ENCODE data around the gene DIDO1.
A peak's percentile ranks its signal among the peaks of the same experiment; 100 is the strongest.
"Not testable (repeated sequence)": the region's sequence is repeated elsewhere in the genome, so short reads cannot be mapped to it uniquely, and the experiment has no call there.

Gene DIDO1

GRCh38 chr20:62880935-62881661 is 45.2 kb downstream of the DIDO1 start:
- DNase-seq (no peak), ATAC-seq (replicated peaks) (no peak)
- no peak overlapping the region for H3K4me3 Mint-ChIP-seq
- peaks cover under 1% of the 10 kb centered on the region in 2 donors for H3K4me1 Mint-ChIP-seq (ENCODE audit: low read depth in 2 of 2)
- H3K27ac Mint-ChIP-seq: no peak overlapping the region
- H3K9me3 Mint-ChIP-seq: no peaks in the 10 kb centered on the region
- peaks cover 7% of the 10 kb centered on the region for H3K36me3 Mint-ChIP-seq (ENCODE audit: insufficient read depth)
- no peaks in the 10 kb centered on the region for H3K27me3 Mint-ChIP-seq

GRCh38 chr20:62880147-62880934 is 46.0 kb downstream of the DIDO1 start:
- Mint-ChIP-seq H3K4me1 (ENCODE audit: low read depth in 2 of 2) (peaks cover 5% of the 10 kb centered on the region in 2 donors), H3K36me3 (ENCODE audit: insufficient read depth) (peaks cover 10% of the 10 kb centered on the region), H3K4me3 (no peak overlapping the region), H3K27ac (no peak overlapping the region), H3K9me3 (no peaks in the 10 kb centered on the region), H3K27me3 (no peaks in the 10 kb centered on the region)
- ATAC-seq (replicated peaks) (no peak), DNase-seq (no peak)

GRCh38 chr20:62879275-62880146 is 46.8 kb downstream of the DIDO1 start:
- Mint-ChIP-seq H3K27ac (no peak overlapping the region), H3K4me1 (ENCODE audit: low read depth in 2 of 2) (peaks cover 7% of the 10 kb centered on the region in 2 donors)

GRCh38 chr20:62878244-62879038 is 47.9 kb downstream of the DIDO1 start:
- H3K36me3 Mint-ChIP-seq (ENCODE audit: insufficient read depth): peaks cover 8% of the 10 kb centered on the region

More at GRCh38 chr20:62879275-62880146, 46.8 kb downstream of the DIDO1 start:
- peaks cover 12% of the 10 kb centered on the region for H3K36me3 Mint-ChIP-seq (ENCODE audit: insufficient read depth)
- no peaks in the 10 kb centered on the region for H3K27me3 Mint-ChIP-seq
- DNase-seq (no peak), ATAC-seq (replicated peaks) (no peak)
- no peaks in the 10 kb centered on the region for H3K9me3 Mint-ChIP-seq
- no peak overlapping the region for H3K4me3 Mint-ChIP-seq

GRCh38 chr20:62876902-62877816 is 49.1 kb downstream of the DIDO1 start:
- Mint-ChIP-seq H3K4me3 (no peak overlapping the region), H3K36me3 (ENCODE audit: insufficient read depth) (peaks cover 8% of the 10 kb centered on the region)
- DNase-seq: no peak

More at GRCh38 chr20:62878244-62879038, 47.9 kb downstream of the DIDO1 start:
- DNase-seq: no peak
- no peak overlapping the region for H3K4me3 Mint-ChIP-seq
- no peaks in the 10 kb centered on the region for H3K27me3 Mint-ChIP-seq
- H3K9me3 Mint-ChIP-seq: no peaks in the 10 kb centered on the region
- ATAC-seq (replicated peaks): no peak
- peaks cover 13 to 14% of the 10 kb centered on the region in 2 donors for H3K4me1 Mint-ChIP-seq (ENCODE audit: low read depth in 2 of 2)
- H3K27ac Mint-ChIP-seq: no peak overlapping the region

GRCh38 chr20:62876501-62876901 is 49.8 kb downstream of the DIDO1 start:
- DNase-seq (no peak), ATAC-seq (replicated peaks) (no peak)
- H3K9me3 Mint-ChIP-seq: no peaks in the 10 kb centered on the region
- H3K4me3 Mint-ChIP-seq: no peak overlapping the region
- no peak overlapping the region for H3K27ac Mint-ChIP-seq
- H3K27me3 Mint-ChIP-seq: peaks cover 5 to 11% of the 10 kb centered on the region in 2 donors
- peaks cover 13 to 14% of the 10 kb centered on the region in 2 donors for H3K4me1 Mint-ChIP-seq (ENCODE audit: low read depth in 2 of 2)
- H3K36me3 Mint-ChIP-seq (ENCODE audit: insufficient read depth): peaks cover 8% of the 10 kb centered on the region

More at GRCh38 chr20:62876902-62877816, 49.1 kb downstream of the DIDO1 start:
- no peak for ATAC-seq (replicated peaks)
- Mint-ChIP-seq H3K27ac (peak overlapping the region in 1 of 2 donors; percentile 10), H3K27me3 (peaks cover 5 to 11% of the 10 kb centered on the region in 2 donors), H3K9me3 (no peaks in the 10 kb centered on the region), H3K4me1 (ENCODE audit: low read depth in 2 of 2) (peaks cover 13 to 14% of the 10 kb centered on the region in 2 donors)

GRCh38 chr20:62875419-62876361 is 50.6 kb downstream of the DIDO1 start:
- peaks cover 13 to 14% of the 10 kb centered on the region in 2 donors for H3K4me1 Mint-ChIP-seq (ENCODE audit: low read depth in 2 of 2)
- ATAC-seq (replicated peaks) (no peak), DNase-seq (no peak)
- peaks cover 8 to 11% of the 10 kb centered on the region in 2 donors for H3K27me3 Mint-ChIP-seq
- no peaks in the 10 kb centered on the region for H3K9me3 Mint-ChIP-seq
- H3K36me3 Mint-ChIP-seq (ENCODE audit: insufficient read depth): peaks cover 8% of the 10 kb centered on the region
- H3K27ac Mint-ChIP-seq: peak overlapping the region in 1 of 2 donors; percentile 81
- peak overlapping the region in 1 of 2 donors; percentile 23 for H3K4me3 Mint-ChIP-seq

GRCh38 chr20:62874964-62875344 is 51.4 kb downstream of the DIDO1 start:
- ATAC-seq (replicated peaks) (no peak), DNase-seq (no peak)
- H3K4me3 Mint-ChIP-seq: no peak overlapping the region
- H3K9me3 Mint-ChIP-seq: no peaks in the 10 kb centered on the region
- H3K27ac Mint-ChIP-seq: peak overlapping the region in 1 of 2 donors; percentile 28
- H3K4me1 Mint-ChIP-seq (ENCODE audit: low read depth in 2 of 2): peaks cover 13 to 14% of the 10 kb centered on the region in 2 donors
- peaks cover 8% of the 10 kb centered on the region for H3K36me3 Mint-ChIP-seq (ENCODE audit: insufficient read depth)
- peaks cover 10 to 11% of the 10 kb centered on the region in 2 donors for H3K27me3 Mint-ChIP-seq

- ATAC-seq (replicated peaks); DNase-seq; H3K9me3 Mint-ChIP-seq; H3K36me3 Mint-ChIP-seq (ENCODE audit: insufficient read depth): not testable (repeated sequence)
- Mint-ChIP-seq H3K27me3 (peaks cover 10 to 11% of the 10 kb centered on the region in 2 donors), H3K4me1 (ENCODE audit: low read depth in 2 of 2) (peaks cover 13 to 14% of the 10 kb centered on the region in 2 donors), H3K4me3 (peak overlapping the region; percentile 31 to 34), H3K27ac (peak overlapping the region in 1 of 2 donors; percentile 28)
Measured at GRCh38 chr20:62873681-62874031, 52.6 kb downstream of the DIDO1 start.

- Mint-ChIP-seq H3K9me3 (no peaks in the 10 kb centered on the region), H3K36me3 (ENCODE audit: insufficient read depth) (peaks cover 8% of the 10 kb centered on the region), H3K27ac (no peak overlapping the region), H3K4me1 (ENCODE audit: low read depth in 2 of 2) (peaks cover 13 to 14% of the 10 kb centered on the region in 2 donors), H3K4me3 (peak overlapping the region; percentile 31 to 34), H3K27me3 (peaks cover 10 to 11% of the 10 kb centered on the region in 2 donors)
- ATAC-seq (replicated peaks): no peak
- no peak for DNase-seq
Measured at GRCh38 chr20:62873280-62873679, 53.0 kb downstream of the DIDO1 start.

GRCh38 chr20:62872862-62873261 is 53.4 kb downstream of the DIDO1 start:
- no peak for DNase-seq
- peaks cover 13 to 14% of the 10 kb centered on the region in 2 donors for H3K4me1 Mint-ChIP-seq (ENCODE audit: low read depth in 2 of 2)
- H3K27ac Mint-ChIP-seq: no peak overlapping the region
- peaks cover 10 to 11% of the 10 kb centered on the region in 2 donors for H3K27me3 Mint-ChIP-seq
- ATAC-seq (replicated peaks): no peak
- no peaks in the 10 kb centered on the region for H3K9me3 Mint-ChIP-seq
- no peak overlapping the region for H3K4me3 Mint-ChIP-seq
- H3K36me3 Mint-ChIP-seq (ENCODE audit: insufficient read depth): peaks cover 8% of the 10 kb centered on the region

All from effector memory CD8-positive, alpha-beta T cell (primary cell).